ENCODE measurements around the gene PCOLCE2.

DNA sequence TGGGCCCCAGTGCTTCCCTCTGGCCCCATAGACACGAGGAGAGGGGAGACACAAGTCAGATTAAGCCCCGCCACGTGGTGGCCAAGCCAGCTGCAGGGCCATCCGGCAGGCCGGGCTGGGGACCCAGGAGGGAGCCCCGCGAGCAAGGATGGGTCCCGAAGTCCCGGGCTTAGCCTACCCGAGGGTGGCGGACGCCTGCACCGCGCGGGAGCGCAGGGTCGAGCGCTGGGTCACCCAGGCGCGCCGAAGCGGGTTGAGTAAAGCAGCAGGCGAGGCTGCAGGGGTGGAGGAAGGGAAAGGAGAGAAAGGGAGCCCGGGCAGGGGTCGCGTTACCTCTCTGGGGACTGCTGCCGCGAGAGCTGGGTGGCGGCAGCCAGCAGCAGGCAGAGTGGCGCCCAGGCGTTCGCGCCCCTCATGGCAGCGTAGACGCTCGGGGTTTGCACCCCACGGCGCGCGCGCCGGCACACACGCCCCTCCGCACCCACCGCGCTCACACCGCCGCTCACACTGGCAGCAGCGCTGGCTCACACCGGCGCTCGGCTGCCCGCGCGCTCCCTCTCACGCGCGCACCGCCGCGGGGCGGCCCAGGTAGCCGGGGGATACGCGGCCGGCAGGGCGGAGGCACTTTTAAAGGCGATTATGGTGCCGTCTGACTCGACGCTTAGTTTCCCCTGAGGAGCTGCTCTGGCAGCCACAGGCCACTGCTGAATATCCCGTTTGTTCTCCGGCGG, at the start of gene PCOLCE2:
- peak; percentile 48; the same call in 1 of the 2 replicates for TF ChIP-seq SMAD3 (CRISPR knock-in tag; IDR thresholded peaks at IDR 0.05; ENCODE audit: borderline replicate concordance)
- TF ChIP-seq, protein P1, sequence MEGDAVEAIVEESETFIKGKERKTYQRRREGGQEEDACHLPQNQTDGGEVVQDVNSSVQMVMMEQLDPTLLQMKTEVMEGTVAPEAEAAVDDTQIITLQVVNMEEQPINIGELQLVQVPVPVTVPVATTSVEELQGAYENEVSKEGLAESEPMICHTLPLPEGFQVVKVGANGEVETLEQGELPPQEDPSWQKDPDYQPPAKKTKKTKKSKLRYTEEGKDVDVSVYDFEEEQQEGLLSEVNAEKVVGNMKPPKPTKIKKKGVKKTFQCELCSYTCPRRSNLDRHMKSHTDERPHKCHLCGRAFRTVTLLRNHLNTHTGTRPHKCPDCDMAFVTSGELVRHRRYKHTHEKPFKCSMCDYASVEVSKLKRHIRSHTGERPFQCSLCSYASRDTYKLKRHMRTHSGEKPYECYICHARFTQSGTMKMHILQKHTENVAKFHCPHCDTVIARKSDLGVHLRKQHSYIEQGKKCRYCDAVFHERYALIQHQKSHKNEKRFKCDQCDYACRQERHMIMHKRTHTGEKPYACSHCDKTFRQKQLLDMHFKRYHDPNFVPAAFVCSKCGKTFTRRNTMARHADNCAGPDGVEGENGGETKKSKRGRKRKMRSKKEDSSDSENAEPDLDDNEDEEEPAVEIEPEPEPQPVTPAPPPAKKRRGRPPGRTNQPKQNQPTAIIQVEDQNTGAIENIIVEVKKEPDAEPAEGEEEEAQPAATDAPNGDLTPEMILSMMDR (IDR thresholded peaks at IDR 0.05) = no peak
- TF ChIP-seq RELA (CRISPR knock-in tag; IDR thresholded peaks at IDR 0.05; ENCODE audit: borderline replicate concordance) = no peak
- TF ChIP-seq, protein P2, sequence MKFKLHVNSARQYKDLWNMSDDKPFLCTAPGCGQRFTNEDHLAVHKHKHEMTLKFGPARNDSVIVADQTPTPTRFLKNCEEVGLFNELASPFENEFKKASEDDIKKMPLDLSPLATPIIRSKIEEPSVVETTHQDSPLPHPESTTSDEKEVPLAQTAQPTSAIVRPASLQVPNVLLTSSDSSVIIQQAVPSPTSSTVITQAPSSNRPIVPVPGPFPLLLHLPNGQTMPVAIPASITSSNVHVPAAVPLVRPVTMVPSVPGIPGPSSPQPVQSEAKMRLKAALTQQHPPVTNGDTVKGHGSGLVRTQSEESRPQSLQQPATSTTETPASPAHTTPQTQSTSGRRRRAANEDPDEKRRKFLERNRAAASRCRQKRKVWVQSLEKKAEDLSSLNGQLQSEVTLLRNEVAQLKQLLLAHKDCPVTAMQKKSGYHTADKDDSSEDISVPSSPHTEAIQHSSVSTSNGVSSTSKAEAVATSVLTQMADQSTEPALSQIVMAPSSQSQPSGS (CRISPR knock-in tag; IDR thresholded peaks at IDR 0.05; ENCODE audit: borderline replicate concordance, low read depth) = no peak
- TF ChIP-seq SP1 (CRISPR knock-in tag; conservative IDR thresholded peaks at IDR 0.05) = no peak; the same call in 1 of the 2 replicates
- TF ChIP-seq, protein P3, sequence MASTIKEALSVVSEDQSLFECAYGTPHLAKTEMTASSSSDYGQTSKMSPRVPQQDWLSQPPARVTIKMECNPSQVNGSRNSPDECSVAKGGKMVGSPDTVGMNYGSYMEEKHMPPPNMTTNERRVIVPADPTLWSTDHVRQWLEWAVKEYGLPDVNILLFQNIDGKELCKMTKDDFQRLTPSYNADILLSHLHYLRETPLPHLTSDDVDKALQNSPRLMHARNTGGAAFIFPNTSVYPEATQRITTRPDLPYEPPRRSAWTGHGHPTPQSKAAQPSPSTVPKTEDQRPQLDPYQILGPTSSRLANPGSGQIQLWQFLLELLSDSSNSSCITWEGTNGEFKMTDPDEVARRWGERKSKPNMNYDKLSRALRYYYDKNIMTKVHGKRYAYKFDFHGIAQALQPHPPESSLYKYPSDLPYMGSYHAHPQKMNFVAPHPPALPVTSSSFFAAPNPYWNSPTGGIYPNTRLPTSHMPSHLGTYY (CRISPR knock-in tag; IDR thresholded peaks at IDR 0.05) = no peak
- peak; percentile 32 for TF ChIP-seq ETV6 (CRISPR knock-in tag; IDR thresholded peaks at IDR 0.05)
- no peak for TF ChIP-seq NR1H2 (CRISPR knock-in tag; IDR thresholded peaks at IDR 0.05)
- TF ChIP-seq, protein P4, sequence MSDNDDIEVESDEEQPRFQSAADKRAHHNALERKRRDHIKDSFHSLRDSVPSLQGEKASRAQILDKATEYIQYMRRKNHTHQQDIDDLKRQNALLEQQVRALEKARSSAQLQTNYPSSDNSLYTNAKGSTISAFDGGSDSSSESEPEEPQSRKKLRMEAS (CRISPR knock-in tag; IDR thresholded peaks at IDR 0.05) = peak; percentile 92
- TF ChIP-seq CBFB (CRISPR knock-in tag; IDR thresholded peaks at IDR 0.05; ENCODE audit: low read depth) = no peak
- TF ChIP-seq, protein P5, sequence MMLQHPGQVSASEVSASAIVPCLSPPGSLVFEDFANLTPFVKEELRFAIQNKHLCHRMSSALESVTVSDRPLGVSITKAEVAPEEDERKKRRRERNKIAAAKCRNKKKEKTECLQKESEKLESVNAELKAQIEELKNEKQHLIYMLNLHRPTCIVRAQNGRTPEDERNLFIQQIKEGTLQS (CRISPR knock-in tag; conservative IDR thresholded peaks at IDR 0.05) = 0 out of 2 replicates have a peak, but pooled peaks have one; percentile 46
